Measurements from ENCODE around the gene ZNF664.

DNA sequence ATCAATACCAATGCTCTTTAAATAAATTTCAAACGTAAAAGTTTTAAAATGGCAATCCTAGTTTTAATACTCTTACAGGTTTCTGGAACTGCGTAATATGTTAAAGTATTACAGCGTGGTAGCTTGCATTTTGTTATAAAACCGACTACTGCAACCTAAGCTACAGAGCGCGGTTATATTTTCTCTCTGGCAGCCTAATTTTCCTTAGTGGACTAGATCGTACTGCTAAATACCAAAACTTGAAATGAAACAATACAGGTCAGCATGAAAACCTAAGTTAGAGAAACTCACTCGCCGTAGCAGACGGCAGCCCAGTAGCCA, 1.6 kb upstream of the ZNF664 start:
- TF ChIP-seq, protein P1, sequence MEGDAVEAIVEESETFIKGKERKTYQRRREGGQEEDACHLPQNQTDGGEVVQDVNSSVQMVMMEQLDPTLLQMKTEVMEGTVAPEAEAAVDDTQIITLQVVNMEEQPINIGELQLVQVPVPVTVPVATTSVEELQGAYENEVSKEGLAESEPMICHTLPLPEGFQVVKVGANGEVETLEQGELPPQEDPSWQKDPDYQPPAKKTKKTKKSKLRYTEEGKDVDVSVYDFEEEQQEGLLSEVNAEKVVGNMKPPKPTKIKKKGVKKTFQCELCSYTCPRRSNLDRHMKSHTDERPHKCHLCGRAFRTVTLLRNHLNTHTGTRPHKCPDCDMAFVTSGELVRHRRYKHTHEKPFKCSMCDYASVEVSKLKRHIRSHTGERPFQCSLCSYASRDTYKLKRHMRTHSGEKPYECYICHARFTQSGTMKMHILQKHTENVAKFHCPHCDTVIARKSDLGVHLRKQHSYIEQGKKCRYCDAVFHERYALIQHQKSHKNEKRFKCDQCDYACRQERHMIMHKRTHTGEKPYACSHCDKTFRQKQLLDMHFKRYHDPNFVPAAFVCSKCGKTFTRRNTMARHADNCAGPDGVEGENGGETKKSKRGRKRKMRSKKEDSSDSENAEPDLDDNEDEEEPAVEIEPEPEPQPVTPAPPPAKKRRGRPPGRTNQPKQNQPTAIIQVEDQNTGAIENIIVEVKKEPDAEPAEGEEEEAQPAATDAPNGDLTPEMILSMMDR (IDR thresholded peaks at IDR 0.05) = no peak
- no peak for TF ChIP-seq ZFX (IDR thresholded peaks at IDR 0.05; ENCODE audit: borderline replicate concordance)

Measured in 22Rv1 (cell line).